GM19193 (cell line): ENCODE results near the gene TRAPPC10.

Experiments used
- POLR2A ChIP-seq: IDR thresholded peaks from 4 replicates; pipeline ENCODE4 v1.6.1; 2011; ENCODE audit not compliant: insufficient read depth, insufficient read length; ENCODE audit errors: extremely low read depth

The TRAPPC10 gene

GRCh38 chr21:44010429-44010828 lies 1.7 kb upstream of the TRAPPC10 start:
- no peak for TF ChIP-seq POLR2A

GRCh38 chr21:44011123-44011522 lies 986 bp upstream of the TRAPPC10 start:
- TF ChIP-seq POLR2A, result no peak

GRCh38 chr21:44012474-44013379 lies 618 bp downstream of the TRAPPC10 start:
- TF ChIP-seq POLR2A, result no peak

GRCh38 chr21:44013380-44014088 lies 1.4 kb downstream of the TRAPPC10 start:
- TF ChIP-seq POLR2A, result no peak

GRCh38 chr21:44017601-44018000 lies 5.5 kb downstream of the TRAPPC10 start:
- no peak for TF ChIP-seq POLR2A

- TF ChIP-seq POLR2A, result no peak
Measured at GRCh38 chr21:44018127-44018526, 6.0 kb downstream of the TRAPPC10 start.

GRCh38 chr21:44018813-44019567 lies 6.9 kb downstream of the TRAPPC10 start:
- TF ChIP-seq POLR2A, result no peak

GRCh38 chr21:44019568-44019958 lies 7.5 kb downstream of the TRAPPC10 start:
- no peak for TF ChIP-seq POLR2A

GRCh38 chr21:44020551-44020950 lies 8.4 kb downstream of the TRAPPC10 start:
- TF ChIP-seq POLR2A, result no peak

- no peak for TF ChIP-seq POLR2A
Measured at GRCh38 chr21:44021064-44021463, 9.0 kb downstream of the TRAPPC10 start.

- no peak for TF ChIP-seq POLR2A
Measured at GRCh38 chr21:44024257-44024656, 12.1 kb downstream of the TRAPPC10 start.

GRCh38 chr21:44024887-44025353 lies 12.8 kb downstream of the TRAPPC10 start:
- TF ChIP-seq POLR2A, result no peak

GRCh38 chr21:44027607-44028286 lies 15.6 kb downstream of the TRAPPC10 start:
- no peak for TF ChIP-seq POLR2A

- TF ChIP-seq POLR2A, result no peak
Measured at GRCh38 chr21:44028287-44028659, 16.2 kb downstream of the TRAPPC10 start.
